Effector memory CD4-positive, alpha-beta T cell (primary cell): Measurements from ENCODE around the gene TEX12.
A peak's percentile ranks its signal among the peaks of the same experiment; 100 is the strongest.

Source experiments
- DNase-seq, 3 donors: peaks; one replicate each; pipeline ENCODE4 v3.0.0-alpha.2; 2020
- H3K27ac ChIP-seq: 2 replicates; pipeline ENCODE4 v1.7.0; 2013; ENCODE audit warnings: mild to moderate bottlenecking, low read length, moderate library complexity; ENCODE audit not compliant: insufficient read depth, poor library complexity, severe bottlenecking
- H3K27me3 ChIP-seq: replicated peaks from 2 replicates; pipeline ENCODE4 v1.7.0; 2013; ENCODE audit warnings: mild to moderate bottlenecking, low read length; ENCODE audit not compliant: insufficient read depth, control insufficient read depth, poor library complexity, severe bottlenecking
- H3K36me3 ChIP-seq: 2 replicates; pipeline ENCODE4 v1.7.0; 2013; ENCODE audit warnings: mild to moderate bottlenecking, low read length, moderate library complexity; ENCODE audit not compliant: control insufficient read depth, insufficient read depth
- H3K4me1 ChIP-seq: 2 replicates; pipeline ENCODE4 v1.7.0; 2013; ENCODE audit warnings: low read length, mild to moderate bottlenecking; ENCODE audit not compliant: control insufficient read depth, insufficient read depth, poor library complexity, severe bottlenecking
- H3K4me3 ChIP-seq: 2 replicates; pipeline ENCODE4 v1.7.0; 2013; ENCODE audit warnings: low read length, low read depth, mild to moderate bottlenecking; ENCODE audit not compliant: insufficient read depth, poor library complexity, severe bottlenecking
- H3K9me3 ChIP-seq: 2 replicates; pipeline ENCODE4 v1.7.0; 2013; ENCODE audit warnings: mild to moderate bottlenecking, low read length, moderate library complexity; ENCODE audit not compliant: control insufficient read depth

Gene TEX12

GRCh38 chr11:112163875-112164685 lies 3.1 kb upstream of the TEX12 start, which contains the start of gene IL18:
Gene IL18, minus strand, starts transcription at chr11:112164094. Its CDS starts 9,041 bp downstream, at chr11:112155053.
- H3K4me1 ChIP-seq: no peaks in the 10 kb centered on the region
- H3K4me3 ChIP-seq: no peak within 1 kb of the TSS
- H3K36me3 ChIP-seq: no peaks in the 10 kb centered on the region
- H3K9me3 ChIP-seq: no peaks in the 10 kb centered on the region
- DNase-seq: no peak
- no peaks in the 10 kb centered on the region for H3K27me3 ChIP-seq
- H3K27ac ChIP-seq: no peak within 1 kb of the TSS

- H3K36me3 ChIP-seq: no peaks in the 10 kb centered on the region
- no peaks in the 10 kb centered on the region for H3K27me3 ChIP-seq
- DNase-seq: no peak
- no peaks in the 10 kb centered on the region for H3K4me1 ChIP-seq
- H3K9me3 ChIP-seq: no peaks in the 10 kb centered on the region
- H3K27ac ChIP-seq: no peak overlapping the region
- H3K4me3 ChIP-seq: no peak overlapping the region
These were observed 2.1 kb upstream of the TEX12 start for GRCh38 chr11:112165049-112165448.

DNA sequence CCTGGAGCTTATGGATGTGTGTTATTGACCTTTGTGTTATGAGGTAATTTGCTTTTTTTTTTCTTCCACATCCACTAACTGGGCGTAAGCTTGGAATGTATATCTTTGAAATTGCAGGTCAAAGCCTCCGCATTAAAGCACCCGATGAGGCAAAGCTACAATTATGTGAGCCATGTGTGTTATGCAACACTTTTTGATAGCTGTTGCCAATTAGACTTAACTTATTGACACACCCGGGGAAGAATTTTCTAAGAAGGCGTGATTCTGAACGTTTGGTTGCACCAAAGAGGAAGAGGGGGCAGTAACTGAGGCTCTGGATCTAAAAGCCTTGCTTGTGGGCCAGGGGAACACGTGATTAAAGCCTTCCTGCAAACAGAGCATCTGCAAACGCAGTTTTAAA lies 610 bp upstream of the TEX12 start:
- DNase-seq: no peak
- H3K4me3 ChIP-seq: no peak overlapping the region
- H3K36me3 ChIP-seq: no peaks in the 10 kb centered on the region
- no peaks in the 10 kb centered on the region for H3K27me3 ChIP-seq
- no peak overlapping the region for H3K27ac ChIP-seq
- H3K4me1 ChIP-seq: no peaks in the 10 kb centered on the region
- no peaks in the 10 kb centered on the region for H3K9me3 ChIP-seq

- Histone ChIP-seq H3K36me3 (no peaks in the 10 kb centered on the region), H3K27me3 (no peaks in the 10 kb centered on the region), H3K4me3 (no peak overlapping the region), H3K9me3 (no peaks in the 10 kb centered on the region), H3K27ac (no peak overlapping the region), H3K4me1 (no peaks in the 10 kb centered on the region)
- no peak for DNase-seq
These were observed 5.3 kb downstream of the TEX12 start for GRCh38 chr11:112172362-112172994.

- H3K27me3 ChIP-seq: no peaks in the 10 kb centered on the region
- no peak for DNase-seq
- no peak overlapping the region for H3K4me3 ChIP-seq
- H3K9me3 ChIP-seq: no peaks in the 10 kb centered on the region
- no peaks in the 10 kb centered on the region for H3K36me3 ChIP-seq
- no peaks in the 10 kb centered on the region for H3K4me1 ChIP-seq
- no peak overlapping the region for H3K27ac ChIP-seq
These were observed 6.0 kb downstream of the TEX12 start for GRCh38 chr11:112173152-112173551.

DNA sequence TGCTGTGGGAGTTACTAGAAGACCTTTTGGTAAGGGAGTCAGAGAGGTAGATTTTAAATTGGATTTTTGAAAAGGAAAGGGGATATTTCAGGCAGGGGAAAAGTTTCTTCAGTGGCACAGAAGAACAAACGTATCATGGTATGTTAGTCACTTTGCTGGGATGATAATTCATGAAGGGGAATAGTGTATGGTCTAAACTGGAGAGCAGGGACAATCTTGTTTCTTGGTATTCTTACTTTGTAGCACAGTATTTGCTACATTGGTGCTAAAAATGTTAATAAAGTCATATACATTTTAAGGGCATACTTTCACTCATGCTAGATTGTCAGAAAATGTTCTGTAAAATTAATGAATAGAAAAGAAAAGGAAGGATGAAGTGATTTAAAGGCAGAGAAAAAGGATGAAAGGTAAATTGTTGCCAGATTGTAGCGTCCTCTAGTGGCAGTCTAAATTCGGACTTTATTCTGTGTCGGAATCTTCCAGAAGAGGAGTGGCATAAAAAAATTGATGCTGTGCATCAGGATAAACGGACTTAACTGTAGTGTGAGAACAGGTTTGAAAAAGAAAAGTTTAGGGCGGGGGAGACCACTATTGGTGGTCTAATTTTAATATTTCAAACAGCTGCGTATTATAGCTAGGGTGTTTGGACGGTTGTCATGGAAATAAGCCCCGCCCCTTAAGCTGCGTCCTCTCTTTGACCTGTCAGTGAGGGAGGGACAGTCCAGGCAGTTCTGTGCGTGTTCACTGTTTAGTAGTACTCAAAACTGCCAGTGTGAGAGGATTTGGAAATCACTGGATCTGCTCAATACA lies 7.8 kb downstream of the TEX12 start, which contains the start of gene BCO2:
BCO2 (plus strand) TSS at position 724 of the 810 bp plus-strand sequence. CDS start 90 bp downstream, outside the sequence.
- DNase-seq: peak in 2 of 3 donors; percentile 6 to 26
- Histone ChIP-seq H3K9me3 (no peaks in the 10 kb centered on the region), H3K4me1 (no peaks in the 10 kb centered on the region), H3K27ac (no peak within 1 kb of the TSS), H3K27me3 (no peaks in the 10 kb centered on the region), H3K4me3 (no peak within 1 kb of the TSS), H3K36me3 (no peaks in the 10 kb centered on the region)

DNA sequence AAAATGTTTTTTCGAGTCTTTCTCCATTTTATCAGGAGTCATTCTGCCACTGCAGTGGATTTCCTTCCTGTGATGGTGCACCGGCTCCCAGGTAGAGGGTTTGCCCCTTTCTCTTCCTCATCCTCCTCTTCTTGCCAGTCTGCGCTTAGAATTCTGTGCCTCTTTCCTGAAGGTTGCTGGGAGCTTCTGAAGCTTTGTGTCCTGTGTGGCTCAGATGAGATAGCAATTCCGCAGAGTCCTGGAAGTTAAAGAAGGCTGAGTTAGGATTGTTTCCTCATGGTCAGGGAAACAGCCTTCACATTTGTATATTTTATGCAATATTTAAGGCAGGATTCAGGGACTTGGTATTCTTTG lies 8.4 kb downstream of the TEX12 start:
- Histone ChIP-seq H3K4me3 (no peak overlapping the region), H3K27ac (no peak overlapping the region), H3K27me3 (no peaks in the 10 kb centered on the region), H3K9me3 (no peaks in the 10 kb centered on the region), H3K36me3 (no peaks in the 10 kb centered on the region), H3K4me1 (no peaks in the 10 kb centered on the region)
- no peak for DNase-seq

DNA sequence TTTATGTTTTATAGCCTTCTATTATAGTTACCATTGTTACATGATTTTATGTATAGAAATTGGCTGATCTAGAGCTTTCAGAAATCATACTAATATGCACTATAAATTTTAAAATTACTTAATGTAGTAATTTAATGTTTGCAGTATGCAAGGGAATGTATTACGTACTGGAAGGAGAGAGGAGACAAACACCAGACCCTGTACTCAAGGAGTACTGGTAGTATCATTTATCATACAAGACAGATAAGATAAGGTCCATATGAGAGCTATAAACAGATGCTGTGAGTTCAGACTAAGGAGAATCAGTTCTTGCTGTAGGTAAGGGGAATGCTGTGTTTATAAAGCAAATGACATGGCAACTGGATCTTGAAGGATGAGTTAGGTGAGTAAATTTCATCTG lies 8.9 kb downstream of the TEX12 start:
- no peaks in the 10 kb centered on the region for H3K27me3 ChIP-seq
- no peak for DNase-seq
- H3K27ac ChIP-seq: no peak overlapping the region
- no peaks in the 10 kb centered on the region for H3K9me3 ChIP-seq
- H3K36me3 ChIP-seq: no peaks in the 10 kb centered on the region
- no peak overlapping the region for H3K4me3 ChIP-seq
- no peaks in the 10 kb centered on the region for H3K4me1 ChIP-seq

GRCh38 chr11:112177589-112177988 lies 10.4 kb downstream of the TEX12 start:
- Histone ChIP-seq H3K27me3 (no peaks in the 10 kb centered on the region), H3K9me3 (no peaks in the 10 kb centered on the region), H3K4me1 (no peaks in the 10 kb centered on the region), H3K4me3 (no peak overlapping the region), H3K27ac (no peak overlapping the region), H3K36me3 (no peaks in the 10 kb centered on the region)
- DNase-seq: no peak

GRCh38 chr11:112178428-112178827 lies 11.3 kb downstream of the TEX12 start:
- no peak for DNase-seq
- H3K36me3 ChIP-seq: no peaks in the 10 kb centered on the region
- H3K27me3 ChIP-seq: no peaks in the 10 kb centered on the region
- no peaks in the 10 kb centered on the region for H3K4me1 ChIP-seq
- no peak overlapping the region for H3K4me3 ChIP-seq
- no peak overlapping the region for H3K27ac ChIP-seq
- H3K9me3 ChIP-seq: no peaks in the 10 kb centered on the region
